K562 (cell line): ENCODE data around the gene AMIGO1. TPM values are rescaled to one million over a fixed set of nuclear protein-coding genes. Genes with fewer than 3 reads are reported as not detected.

Experiments used
- ATAC-seq: fragments of 200-7000 bp; cut with Tn5 transposase; 3 replicates; pipeline ENCODE4 v1.9.1; 2020; ENCODE audit warnings: moderate library complexity
- BruUV-seq: library from RNA; stranded (reverse); fragments of 400-500 nt; replicated peaks from 2 replicates; lab custom pipeline; 2021; lab: Mats Ljungman, UMichigan
- CTCF ChIA-PET: fragments of 300-600 bp; formaldehyde crosslinking; extraction: SDS; loops from one replicate; lab custom pipeline; 2021; ENCODE audit warnings: low intra/inter-chr PET ratio; lab: Yijun Ruan, JAX
- POLR2A ChIA-PET: fragments of 300-600, 350-650 bp; sonication (Branson Sonifier 250); formaldehyde crosslinking; extraction: SDS; loops from one replicate; lab custom pipeline; 2021; ENCODE audit warnings: antibody characterized with exemption, inconsistent platforms; lab: Yijun Ruan, JAX
- DNase-seq, 4 experiments: peaks; one replicate each; pipeline versions ENCODE4 v3.0.0 to v3.0.0-alpha.2; 2011 to 2018; ENCODE audit warnings: low spot score in 3 of 4, mixed read lengths in 3 of 4; ENCODE audit errors: extremely low read depth in 1 of 4
- FAIRE-seq: peaks from 2 replicates; lab custom pipeline; 2011; peaks lifted over from hg19 to GRCh38; lab: Jason Lieb, UNC
- H2AFZ ChIP-seq: 2 replicates; pipeline ENCODE4 v1.6.0; 2011; ENCODE audit warnings: low read depth, low read length, control low read depth, inconsistent platforms
- H3K27ac ChIP-seq: fragments of 200-600 bp; 3 replicates; pipeline ENCODE4 v1.8.0; 2011; ENCODE audit warnings: low read depth, mild to moderate bottlenecking, control low read depth, inconsistent platforms, low read length, moderate library complexity, mixed read lengths; ENCODE audit errors: extremely low read depth
- H3K27me3 ChIP-seq, 2 experiments: fragments of 300-600 bp in 1 of 2; 2 replicates in 1 of 2; 3 replicates in 1 of 2; pipeline versions ENCODE4 v1.6.0 to v1.8.0; 2011; ENCODE audit warnings: inconsistent platforms in 2 of 2, low read length in 2 of 2, mild to moderate bottlenecking in 1 of 2, mixed read lengths in 1 of 2, moderate library complexity in 1 of 2; ENCODE audit not compliant: control insufficient read depth in 2 of 2, insufficient read depth in 2 of 2
- H3K36me3 ChIP-seq: fragments of 300-600 bp; 3 replicates; pipeline ENCODE4 v1.8.0; 2011; ENCODE audit warnings: mild to moderate bottlenecking, low read length, inconsistent platforms; ENCODE audit not compliant: control insufficient read depth, insufficient read depth
- H3K4me1 ChIP-seq, 2 experiments: fragments of 200-600 bp in 1 of 2; replicated peaks in 1 of 2; 2 replicates in 1 of 2; 3 replicates in 1 of 2; pipeline versions ENCODE4 v1.5.1 to v1.8.0; 2011; ENCODE audit warnings: inconsistent platforms in 2 of 2, low read length in 2 of 2, mild to moderate bottlenecking in 1 of 2, mixed read lengths in 1 of 2, moderate library complexity in 1 of 2; ENCODE audit not compliant: control insufficient read depth in 2 of 2, insufficient read depth in 2 of 2
- H3K4me2 ChIP-seq: 2 replicates; pipeline ENCODE4 v1.6.1; 2011; ENCODE audit warnings: low read length, control low read depth, inconsistent platforms, mixed read lengths; ENCODE audit not compliant: insufficient read depth
- H3K4me3 ChIP-seq: fragments of 200-600 bp; sonication (generic), shearing (Covaris generic); 2 replicates; pipeline ENCODE4 v1.5.1; 2016; ENCODE audit warnings: control low read depth, inconsistent platforms
- H3K79me2 ChIP-seq: fragments of 200-600 bp; 3 replicates; pipeline ENCODE4 v1.8.0; 2011; ENCODE audit warnings: low read length, inconsistent platforms; ENCODE audit not compliant: control insufficient read depth, insufficient read depth
- H3K9ac ChIP-seq, 2 experiments: 2 replicates each; pipeline versions ENCODE4 v1.6.0 to v1.6.1; 2011; ENCODE audit warnings: low read depth in 2 of 2, low read length in 2 of 2, control low read depth in 1 of 2, inconsistent platforms in 1 of 2, mild to moderate bottlenecking in 1 of 2, mixed read lengths in 1 of 2; ENCODE audit not compliant: insufficient read depth in 1 of 2
- H3K9me1 ChIP-seq: one replicate; pipeline ENCODE4 v1.6.0; 2011; ENCODE audit warnings: inconsistent platforms, mild to moderate bottlenecking, low read length, moderate library complexity; ENCODE audit not compliant: control insufficient read depth, insufficient read depth
- H3K9me3 ChIP-seq: replicated peaks from 2 replicates; pipeline ENCODE4 v1.5.1; 2011; ENCODE audit warnings: low read depth, low read length, inconsistent platforms; ENCODE audit not compliant: control insufficient read depth, insufficient read depth
- H4K20me1 ChIP-seq: replicated peaks from 2 replicates; pipeline ENCODE4 v1.6.1; 2011; ENCODE audit warnings: low read length, inconsistent platforms, mixed read lengths; ENCODE audit not compliant: control insufficient read depth, insufficient read depth
- CBFA2T2 ChIP-seq: fragments of 450-650 bp; conservative IDR thresholded peaks from 2 replicates; pipeline ENCODE4 v1.6.1; 2017; ENCODE audit warnings: mild to moderate bottlenecking
- CCAR2 ChIP-seq: fragments of 200-400 bp; formaldehyde crosslinking; IDR thresholded peaks from 2 replicates; pipeline ENCODE4 v1.6.1; 2017; ENCODE audit warnings: mild to moderate bottlenecking, low read depth, low read length
- HNRNPH1 ChIP-seq: fragments of 200-400 bp; formaldehyde crosslinking; optimal IDR thresholded peaks from 2 replicates; pipeline ENCODE3; 2017; ENCODE audit warnings: low read depth, mild to moderate bottlenecking, low read length, moderate library complexity
- POLR2AphosphoS2 ChIP-seq: IDR thresholded peaks from 2 replicates; pipeline ENCODE4 v1.6.1; 2012; ENCODE audit warnings: low read length, improper control_type of control experiment
- ZNF41 ChIP-seq: fragments of 250-450 bp; sonication (Bioruptor Pico); conservative IDR thresholded peaks from 2 replicates; pipeline ENCODE4 v1.4.0; 2020; ENCODE audit warnings: mild to moderate bottlenecking
- ZNF445 ChIP-seq: fragments of 250-450 bp; sonication (Bioruptor Pico); IDR thresholded peaks from 2 replicates; pipeline ENCODE4 v1.4.0; 2020; ENCODE audit warnings: low read depth, mild to moderate bottlenecking, moderate library complexity
- WGBS: fragments of 100-300 bp; shearing (Covaris generic); methylation state at CpG from one replicate; pipeline ENCODE4 v1.1.6; 2016; ENCODE audit warnings: low coverage, mixed read lengths; ENCODE audit not compliant: insufficient coverage; ENCODE audit errors: missing lambda C conversion rate; 5-methylcytosine and 5-hydroxymethylcytosine counted together
- in situ Hi-C: fragments of 300-500 bp; cut with MboI; formaldehyde crosslinking; loops from 4 replicates; pipeline ENCODE4 v1.15.0; 2018; ENCODE audit warnings: inconsistent platforms, mixed read lengths
- intact Hi-C: fragments of 100-400 bp; cut with micrococcal nuclease; formaldehyde crosslinking; loops from 2 replicates; pipeline ENCODE4 v1.14.2; 2022
- polyA plus RNA-seq, 8 experiments: library from polyadenylated mRNA; depleted of rRNA in 4 of 8; stranded (reverse) in 5 of 8; unstranded in 3 of 8; fragments of >200 nt; fragmentation: Nextera tagmentation in 2 of 8; fragmentation: Illumina TruSeq in 1 of 8; extraction: Ambion mirVana in 2 of 8; extraction: Trizol in 1 of 8; gene quantifications; 2 replicates each; pipeline versions ENCODE4 v1.2.1 to v1.2.3, GENCODE V29; 2011 to 2014; ENCODE audit warnings: inconsistent platforms in 1 of 8, missing spikeins in 1 of 8
- total RNA-seq, 7 experiments: library from RNA; depleted of rRNA in 6 of 7; stranded (reverse); fragments of >200 nt in 6 of 7; fragmentation: Illumina TruSeq in 2 of 7; extraction: Trizol in 2 of 7; gene quantifications; 2 replicates each; pipeline versions ENCODE4 v1.2.1 to v1.2.3, GENCODE V29; 2011 to 2021; ENCODE audit warnings: low replicate concordance in 1 of 7
- TF ChIP-seq, protein P1 (sequence below): fragments of 450-650 bp; formaldehyde crosslinking; IDR thresholded peaks from 2 replicates; pipeline ENCODE4 v1.4.0; 2020; ENCODE audit warnings: mild to moderate bottlenecking, moderate library complexity
- TF ChIP-seq, protein P2 (sequence below): fragments of 450-650 bp; IDR thresholded peaks from 2 replicates; pipeline ENCODE4 v1.6.1; 2016; ENCODE audit warnings: missing biosample characterization, missing genetic modification characterization
- TF ChIP-seq, protein P3 (sequence below), 2 experiments: fragments of 450-650 bp; conservative IDR thresholded peaks; 2 replicates each; pipeline ENCODE4 v1.6.1; 2017; ENCODE audit warnings: mild to moderate bottlenecking in 2 of 2, moderate library complexity in 2 of 2
- TF ChIP-seq, protein P4 (sequence below): fragments of 250-450 bp; sonication (Bioruptor Pico); IDR thresholded peaks from 2 replicates; pipeline ENCODE4 v1.8.0; 2022; ENCODE audit warnings: moderate library complexity, mild to moderate bottlenecking, inconsistent platforms

The AMIGO1 gene
- total and polyA plus RNA-seq, 9 of the 15 experiments (the other 6 are each of a cell fraction or from before 2014, with no cell fraction given) = 0.24 to 1.0 (median 0.54) TPM

DNA sequence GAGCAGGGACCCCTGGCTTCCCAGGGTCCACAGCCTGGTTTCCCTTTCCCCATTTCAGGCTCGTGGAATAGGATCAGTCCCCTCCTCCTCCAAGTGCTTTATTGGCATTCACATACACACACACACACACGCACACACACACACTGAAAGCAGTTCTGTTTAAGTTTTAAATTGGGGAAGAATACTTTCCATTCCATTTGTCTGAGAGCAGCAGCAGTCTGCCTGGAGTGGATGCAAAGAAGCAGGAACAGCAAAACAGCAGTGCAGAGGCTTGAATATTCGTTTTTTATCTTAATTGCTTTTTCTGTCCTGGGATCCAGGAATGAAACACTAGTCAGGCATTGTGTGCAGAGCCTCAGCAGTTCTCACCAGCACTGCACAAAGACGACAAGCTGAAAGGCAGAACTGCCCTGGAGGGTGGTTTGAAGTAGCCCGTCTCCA, 8.6 kb downstream of the AMIGO1 start:
- H3K4me1 ChIP-seq = peaks cover 12 to 31% of the 10 kb centered on the region in 2 experiments
- intact Hi-C loops = loop anchor here (1.0 kb wide), 1 partner anchor 31 kb away; no protein-coding TSS in a partner anchor
- no peak for DNase-seq
- H3K36me3 ChIP-seq = peaks cover 22% of the 10 kb centered on the region; the same call in 2 of the 3 replicates
- no peaks in the 10 kb centered on the region for H3K9me3 ChIP-seq
- no TSS peak for BruUV-seq
- H3K9ac ChIP-seq = no peak overlapping the region
- CTCF ChIA-PET = interaction anchor here (0.9 to 6.4 kb wide), 2 partner anchors 30 to 34 kb away, joined by 5 to 84 read pairs; no protein-coding TSS in a partner anchor
- in situ Hi-C loops = no loop called here
- H2AFZ ChIP-seq = no peak overlapping the region
- no peak overlapping the region for H3K4me3 ChIP-seq
- 42% methylated on average over 5 of the region's 5 CpGs for WGBS
- POLR2A ChIA-PET = interaction anchor here (0.6 to 3.1 kb wide), 3 partner anchors 9 to 412 kb away, joined by 3 to 17 read pairs (median 9); partner anchors contain the start of gene AMIGO1
- H4K20me1 ChIP-seq = no peaks in the 10 kb centered on the region; the same call in 1 of the 2 replicates
- ATAC-seq = no peak
- TF ChIP-seq CBFA2T2 (no peak), POLR2AphosphoS2 (no peak), ZNF41 (no peak), HNRNPH1 (no peak), CCAR2 (no peak), ZNF445 (CRISPR knock-in tag) (no peak)
- TF ChIP-seq, protein P1, sequence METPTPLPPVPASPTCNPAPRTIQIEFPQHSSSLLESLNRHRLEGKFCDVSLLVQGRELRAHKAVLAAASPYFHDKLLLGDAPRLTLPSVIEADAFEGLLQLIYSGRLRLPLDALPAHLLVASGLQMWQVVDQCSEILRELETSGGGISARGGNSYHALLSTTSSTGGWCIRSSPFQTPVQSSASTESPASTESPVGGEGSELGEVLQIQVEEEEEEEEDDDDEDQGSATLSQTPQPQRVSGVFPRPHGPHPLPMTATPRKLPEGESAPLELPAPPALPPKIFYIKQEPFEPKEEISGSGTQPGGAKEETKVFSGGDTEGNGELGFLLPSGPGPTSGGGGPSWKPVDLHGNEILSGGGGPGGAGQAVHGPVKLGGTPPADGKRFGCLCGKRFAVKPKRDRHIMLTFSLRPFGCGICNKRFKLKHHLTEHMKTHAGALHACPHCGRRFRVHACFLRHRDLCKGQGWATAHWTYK (CRISPR knock-in tag) = no peak
- TF ChIP-seq, protein P2, sequence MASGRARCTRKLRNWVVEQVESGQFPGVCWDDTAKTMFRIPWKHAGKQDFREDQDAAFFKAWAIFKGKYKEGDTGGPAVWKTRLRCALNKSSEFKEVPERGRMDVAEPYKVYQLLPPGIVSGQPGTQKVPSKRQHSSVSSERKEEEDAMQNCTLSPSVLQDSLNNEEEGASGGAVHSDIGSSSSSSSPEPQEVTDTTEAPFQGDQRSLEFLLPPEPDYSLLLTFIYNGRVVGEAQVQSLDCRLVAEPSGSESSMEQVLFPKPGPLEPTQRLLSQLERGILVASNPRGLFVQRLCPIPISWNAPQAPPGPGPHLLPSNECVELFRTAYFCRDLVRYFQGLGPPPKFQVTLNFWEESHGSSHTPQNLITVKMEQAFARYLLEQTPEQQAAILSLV (tag) = no peak
- TF ChIP-seq, protein P3, sequence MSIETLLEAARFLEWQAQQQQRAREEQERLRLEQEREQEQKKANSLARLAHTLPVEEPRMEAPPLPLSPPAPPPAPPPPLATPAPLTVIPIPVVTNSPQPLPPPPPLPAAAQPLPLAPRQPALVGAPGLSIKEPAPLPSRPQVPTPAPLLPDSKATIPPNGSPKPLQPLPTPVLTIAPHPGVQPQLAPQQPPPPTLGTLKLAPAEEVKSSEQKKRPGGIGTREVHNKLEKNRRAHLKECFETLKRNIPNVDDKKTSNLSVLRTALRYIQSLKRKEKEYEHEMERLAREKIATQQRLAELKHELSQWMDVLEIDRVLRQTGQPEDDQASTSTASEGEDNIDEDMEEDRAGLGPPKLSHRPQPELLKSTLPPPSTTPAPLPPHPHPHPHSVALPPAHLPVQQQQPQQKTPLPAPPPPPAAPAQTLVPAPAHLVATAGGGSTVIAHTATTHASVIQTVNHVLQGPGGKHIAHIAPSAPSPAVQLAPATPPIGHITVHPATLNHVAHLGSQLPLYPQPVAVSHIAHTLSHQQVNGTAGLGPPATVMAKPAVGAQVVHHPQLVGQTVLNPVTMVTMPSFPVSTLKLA (conservative IDR thresholded peaks at IDR 0.05) = no peak
- TF ChIP-seq, protein P4, sequence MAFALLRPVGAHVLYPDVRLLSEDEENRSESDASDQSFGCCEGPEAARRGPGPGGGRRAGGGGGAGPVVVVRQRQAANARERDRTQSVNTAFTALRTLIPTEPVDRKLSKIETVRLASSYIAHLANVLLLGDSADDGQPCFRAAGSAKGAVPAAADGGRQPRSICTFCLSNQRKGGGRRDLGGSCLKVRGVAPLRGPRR (CRISPR knock-in tag) = no peak
- H3K9me1 ChIP-seq = no peaks in the 10 kb centered on the region
- H3K27me3 ChIP-seq = no peaks in the 10 kb centered on the region
- no peak overlapping the region for H3K4me2 ChIP-seq
- FAIRE-seq = no peak
- no peak overlapping the region for H3K27ac ChIP-seq
- no peaks in the 10 kb centered on the region for H3K79me2 ChIP-seq
